Ovary (tissue), 9 donors: ENCODE measurements around the gene TFDP2. TPM values are rescaled to one million over a fixed set of nuclear protein-coding genes. Genes with fewer than 3 reads are reported as not detected.

ENCODE experiments used
- DNase-seq, 5 donors: peaks; one replicate each; pipeline ENCODE4 v3.0.0-alpha.2; 2019 to 2020
- H3K27ac ChIP-seq, 2 donors: fragments of 200-600 bp; one replicate each; pipeline versions ENCODE4 v1.5.1 to v1.8.0; 2019 to 2022
- H3K27me3 ChIP-seq: fragments of 200-600 bp; one replicate; pipeline ENCODE4 v1.8.0; 2022
- H3K36me3 ChIP-seq: fragments of 200-600 bp; sonication (generic); one replicate; pipeline ENCODE4 v1.5.1; 2019
- H3K4me1 ChIP-seq: one replicate; pipeline ENCODE4 v1.8.1; 2013; ENCODE audit warnings: mild to moderate bottlenecking, moderate library complexity; ENCODE audit not compliant: insufficient read depth
- H3K4me3 ChIP-seq: fragments of 200-600 bp; sonication (generic); one replicate; pipeline ENCODE4 v1.5.1; 2017
- H3K9me3 ChIP-seq, 2 donors: fragments of 200-600 bp in 1 of 2; sonication (generic) in 1 of 2; one replicate each; pipeline versions ENCODE4 v1.5.1 to v1.8.1; 2013 to 2019; ENCODE audit warnings: mild to moderate bottlenecking in 1 of 2, moderate library complexity in 1 of 2
- EP300 ChIP-seq: sonication (generic); formaldehyde crosslinking; IDR thresholded peaks from one replicate; pipeline ENCODE4 v1.6.1; 2017; ENCODE audit warnings: antibody characterized with exemption
- POLR2A ChIP-seq: fragments of 450-650 bp; IDR thresholded peaks from one replicate; pipeline ENCODE4 v1.6.1; 2017; ENCODE audit warnings: antibody characterized with exemption, mild to moderate bottlenecking, moderate library complexity
- WGBS, 3 donors: extraction: QIAGEN DNeasy Blood & Tissue Kit in 1 of 3; methylation state at CpG; one replicate each; pipeline versions ENCODE4 v1.1.5 to v1.1.7; 2013 to 2017; 5-methylcytosine and 5-hydroxymethylcytosine counted together
- intact Hi-C, 4 donors: fragments of 100-400 bp; cut with DNase I; formaldehyde crosslinking; loops; one replicate each; pipeline versions ENCODE4 v1.11.0 to v1.15.1; 2022 to 2023
- polyA plus RNA-seq, 2 donors: library from polyadenylated mRNA; stranded (reverse); fragments of 200-250 nt in 1 of 2; fragments of 350-450 nt in 1 of 2; fragmentation: Illumina TruSeq in 1 of 2; extraction: RNeasy Lipid Tissue Mini Kit (QIAGEN cat#74804) in 1 of 2; gene quantifications; one replicate each; pipeline ENCODE4 v1.2.3, GENCODE V29; 2013 to 2014
- total RNA-seq, 7 donors: library from RNA; depleted of rRNA in 2 of 7; stranded (reverse); fragments of >200 nt in 2 of 7; fragmentation: NEBNext Ultra II Directional in 3 of 7; extraction: Animal tissue kit (Norgen Biotek cat#: 25700) in 3 of 7; gene quantifications; one replicate each; pipeline versions ENCODE4 v1.1.0 to v1.2.4, GENCODE V29; 2016 to 2023
- TF ChIP-seq, protein P1 (sequence below), 3 donors: fragments of 450-650 bp in 2 of 3; fragments of 200-600 bp in 1 of 3; IDR thresholded peaks; one replicate each; pipeline versions ENCODE4 v1.5.1 to v1.8.0; 2016 to 2022; ENCODE audit warnings: antibody characterized with exemption in 3 of 3, mild to moderate bottlenecking in 1 of 3
- donor health status: DM: no; HTN: no; CAD: no; lungs with moderate emphysema.
- donor health status: DM: no; HTN: no; CAD: no.
- donor health status: Bipolar disorder and iron deficiency.
- donor health status: DM: yes; HTN: yes; CAD: no.
- donor health status: DM: no; HTN: no; CAD: no.
- donor health status: DM: yes; HTN: yes; CAD: no.

TFDP2 gene
- total and polyA plus RNA-seq, 9 donors, result 25.7 to 89.8 (median 78.4) TPM

DNA sequence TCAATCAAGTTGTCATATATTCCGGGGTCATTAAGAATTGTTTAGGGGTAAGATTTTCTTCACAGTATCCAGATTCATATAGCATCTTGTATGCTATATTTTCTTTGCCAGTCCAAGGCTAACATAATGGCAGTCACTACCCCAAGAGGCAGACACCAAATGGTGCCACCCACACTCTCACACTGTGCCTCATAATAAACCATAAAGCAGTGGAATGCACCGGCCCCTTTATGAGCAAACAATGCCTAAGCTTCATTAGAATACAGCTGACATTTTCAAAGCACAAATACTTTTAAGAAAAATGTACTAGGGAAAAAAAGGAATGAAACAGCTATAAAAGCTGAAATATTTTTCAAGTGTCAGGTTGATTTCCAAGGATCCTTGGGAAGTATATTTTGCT, 121.6 kb downstream of the TFDP2 start:
- no peaks in the 10 kb centered on the region for H3K36me3 ChIP-seq
- peaks cover 1% of the 10 kb centered on the region for H3K4me1 ChIP-seq
- H3K9me3 ChIP-seq, result no peaks in the 10 kb centered on the region
- H3K4me3 ChIP-seq, result peak overlapping the region; percentile 37
- DNase-seq, result no peak
- no peaks in the 10 kb centered on the region for H3K27me3 ChIP-seq
- intact Hi-C loops, result no loop called here
- no peak overlapping the region for H3K27ac ChIP-seq
- TF ChIP-seq POLR2A, result no peak
- TF ChIP-seq, protein P1, sequence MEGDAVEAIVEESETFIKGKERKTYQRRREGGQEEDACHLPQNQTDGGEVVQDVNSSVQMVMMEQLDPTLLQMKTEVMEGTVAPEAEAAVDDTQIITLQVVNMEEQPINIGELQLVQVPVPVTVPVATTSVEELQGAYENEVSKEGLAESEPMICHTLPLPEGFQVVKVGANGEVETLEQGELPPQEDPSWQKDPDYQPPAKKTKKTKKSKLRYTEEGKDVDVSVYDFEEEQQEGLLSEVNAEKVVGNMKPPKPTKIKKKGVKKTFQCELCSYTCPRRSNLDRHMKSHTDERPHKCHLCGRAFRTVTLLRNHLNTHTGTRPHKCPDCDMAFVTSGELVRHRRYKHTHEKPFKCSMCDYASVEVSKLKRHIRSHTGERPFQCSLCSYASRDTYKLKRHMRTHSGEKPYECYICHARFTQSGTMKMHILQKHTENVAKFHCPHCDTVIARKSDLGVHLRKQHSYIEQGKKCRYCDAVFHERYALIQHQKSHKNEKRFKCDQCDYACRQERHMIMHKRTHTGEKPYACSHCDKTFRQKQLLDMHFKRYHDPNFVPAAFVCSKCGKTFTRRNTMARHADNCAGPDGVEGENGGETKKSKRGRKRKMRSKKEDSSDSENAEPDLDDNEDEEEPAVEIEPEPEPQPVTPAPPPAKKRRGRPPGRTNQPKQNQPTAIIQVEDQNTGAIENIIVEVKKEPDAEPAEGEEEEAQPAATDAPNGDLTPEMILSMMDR (IDR thresholded peaks at IDR 0.05), result no peak
- no peak for TF ChIP-seq EP300
- WGBS, 3 donors, result 0 to 1% (median 1%) methylated on average over 2 of the region's 2 CpGs

DNA sequence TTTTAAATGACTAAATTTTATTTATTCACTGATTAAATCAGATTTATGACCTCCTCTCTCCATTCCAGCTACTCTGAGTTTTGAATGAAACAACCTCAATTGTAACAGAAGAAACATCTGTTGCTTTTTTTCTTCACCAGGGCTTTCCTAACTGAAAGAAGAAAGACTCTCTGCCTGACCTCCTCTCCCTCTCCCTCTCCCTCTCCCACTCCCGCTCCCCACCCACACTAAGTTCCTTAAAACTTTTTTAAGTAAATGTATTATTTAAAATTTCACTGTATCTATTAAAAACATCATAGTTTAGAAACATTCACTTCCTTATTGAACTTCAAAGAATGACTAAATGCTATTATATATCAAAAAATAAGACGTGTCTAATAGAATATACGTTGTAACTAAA, 122.0 kb downstream of the TFDP2 start:
- Histone ChIP-seq H3K4me3 (no peak overlapping the region), H3K27ac (no peak overlapping the region), H3K9me3 (no peaks in the 10 kb centered on the region), H3K4me1 (peaks cover 1% of the 10 kb centered on the region), H3K36me3 (no peaks in the 10 kb centered on the region), H3K27me3 (no peaks in the 10 kb centered on the region)
- no peak for TF ChIP-seq POLR2A
- TF ChIP-seq EP300, result no peak
- TF ChIP-seq, protein P1 (IDR thresholded peaks at IDR 0.05), result no peak
- 2 to 6% (median 5%) methylated on average over 3 of the region's 3 CpGs for WGBS, 3 donors
- intact Hi-C loops, result no loop called here
- DNase-seq, result no peak

DNA sequence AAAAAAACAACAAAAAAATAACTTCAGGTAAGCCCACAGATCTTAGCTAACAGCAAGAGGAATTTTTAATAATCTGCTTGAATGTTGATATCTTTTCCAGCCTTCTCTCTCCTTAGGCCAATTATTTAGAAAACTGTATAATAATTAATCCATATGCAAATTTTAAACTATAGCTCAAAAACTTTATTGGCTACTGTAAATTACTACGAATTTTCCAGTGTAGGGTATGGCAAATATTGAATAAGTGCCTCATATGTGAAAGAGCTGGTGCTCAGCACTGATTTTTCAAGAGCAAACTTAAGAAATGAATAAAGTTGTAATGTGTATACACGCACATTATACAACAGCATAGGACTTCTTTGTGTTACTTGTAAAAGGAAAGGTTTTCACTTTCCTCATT, 123.0 kb downstream of the TFDP2 start:
- Histone ChIP-seq H3K27ac (no peak overlapping the region), H3K36me3 (no peaks in the 10 kb centered on the region), H3K27me3 (no peaks in the 10 kb centered on the region), H3K9me3 (no peaks in the 10 kb centered on the region), H3K4me3 (no peak overlapping the region), H3K4me1 (peaks cover 1% of the 10 kb centered on the region)
- DNase-seq, result no peak
- WGBS, 3 donors, result 59 to 74% (median 71%) methylated on average over 2 of the region's 2 CpGs
- intact Hi-C loops, result no loop called here
- TF ChIP-seq, protein P1 (IDR thresholded peaks at IDR 0.05), result no peak
- no peak for TF ChIP-seq EP300
- TF ChIP-seq POLR2A, result no peak

DNA sequence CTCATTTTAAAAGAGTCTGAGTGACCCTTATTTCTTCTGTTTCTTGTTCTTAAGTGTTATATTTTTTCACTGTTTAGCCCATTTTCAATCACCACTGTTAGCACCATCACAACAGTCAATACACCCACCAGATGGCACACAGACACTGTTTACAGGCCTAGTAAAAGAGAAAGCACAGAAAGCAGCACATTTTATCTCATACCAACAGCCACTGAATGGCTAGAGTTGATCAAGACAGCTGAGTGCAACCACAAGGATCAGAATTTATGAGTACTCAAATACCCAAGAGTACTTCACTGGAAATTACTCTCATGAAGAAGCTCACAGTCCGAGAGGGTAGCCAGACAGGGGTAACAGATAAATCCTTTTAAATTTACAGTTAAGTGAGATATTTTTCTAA, 127.0 kb downstream of the TFDP2 start:
- no peaks in the 10 kb centered on the region for H3K36me3 ChIP-seq
- no peaks in the 10 kb centered on the region for H3K9me3 ChIP-seq
- no peak for DNase-seq
- TF ChIP-seq, protein P1 (IDR thresholded peaks at IDR 0.05), result no peak
- TF ChIP-seq EP300 (no peak), POLR2A (no peak)
- peaks cover 1% of the 10 kb centered on the region for H3K4me1 ChIP-seq
- no peak overlapping the region for H3K27ac ChIP-seq
- no peaks in the 10 kb centered on the region for H3K27me3 ChIP-seq
- WGBS, 3 donors, result 79 to 93% (median 86%) methylated on average over 1 of the region's 1 CpG
- intact Hi-C loops, result no loop called here
- H3K4me3 ChIP-seq, result no peak overlapping the region

DNA sequence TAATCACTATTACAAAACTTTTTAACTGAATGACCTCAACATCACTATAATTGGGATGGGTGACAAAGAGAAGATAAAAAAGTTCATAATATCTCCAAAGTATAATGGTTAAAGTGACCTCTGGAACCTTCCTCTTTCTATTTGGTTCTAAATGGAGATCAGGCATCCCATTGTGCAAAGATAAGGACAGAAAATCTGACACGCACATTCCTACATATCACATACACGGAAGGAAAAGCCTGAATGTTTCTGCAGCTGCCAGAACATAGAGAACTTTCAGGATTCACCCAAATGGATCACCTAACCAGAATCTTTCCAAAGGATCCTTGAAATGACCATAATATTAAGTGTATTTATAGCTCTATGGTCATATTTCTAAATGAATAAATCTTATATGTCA, 128.2 kb downstream of the TFDP2 start:
- H3K27me3 ChIP-seq, result no peaks in the 10 kb centered on the region
- no peaks in the 10 kb centered on the region for H3K4me1 ChIP-seq
- TF ChIP-seq POLR2A, result no peak
- no peak for TF ChIP-seq EP300
- TF ChIP-seq, protein P1 (IDR thresholded peaks at IDR 0.05), result no peak
- WGBS, 3 donors, result 68 to 70% (median 69%) methylated on average over 2 of the region's 2 CpGs
- no peaks in the 10 kb centered on the region for H3K36me3 ChIP-seq
- intact Hi-C loops, result no loop called here
- H3K4me3 ChIP-seq, result no peak overlapping the region
- no peak overlapping the region for H3K27ac ChIP-seq
- DNase-seq, result no peak
- no peaks in the 10 kb centered on the region for H3K9me3 ChIP-seq
